Testis (tissue), 3 donors: ENCODE results near the gene CTSD. TPM values are rescaled to one million over a fixed set of nuclear protein-coding genes. Genes with fewer than 3 reads are reported as not detected.

Source experiments
- DNase-seq: peaks from one replicate; pipeline ENCODE4 v3.0.0-alpha.2; 2019
- H3K27ac ChIP-seq, 2 donors: fragments of 200-600 bp; sonication (generic); one replicate each; pipeline ENCODE4 v1.5.1; 2019
- H3K27me3 ChIP-seq: fragments of 200-600 bp; sonication (generic); one replicate; pipeline ENCODE4 v1.5.1; 2019
- H3K36me3 ChIP-seq: fragments of 200-600 bp; sonication (generic); one replicate; pipeline ENCODE4 v1.5.1; 2017; ENCODE audit warnings: low read depth; ENCODE audit errors: missing control alignments
- H3K4me1 ChIP-seq: fragments of 200-600 bp; sonication (generic); one replicate; pipeline ENCODE4 v1.5.1; 2019
- H3K4me3 ChIP-seq, 2 donors: fragments of 200-600 bp; sonication (generic); one replicate each; pipeline ENCODE4 v1.5.1; 2017 to 2019
- H3K9me3 ChIP-seq: fragments of 200-600 bp; sonication (generic); one replicate; pipeline ENCODE4 v1.5.1; 2017
- CTCF ChIP-seq, 3 experiments: fragments of 450-650 bp in 2 of 3; fragments of 200-600 bp in 1 of 3; sonication (generic) in 1 of 3; IDR thresholded peaks; one replicate each; pipeline ENCODE4 v1.5.1; 2016 to 2019; ENCODE audit warnings: antibody characterized with exemption in 3 of 3, mild to moderate bottlenecking in 2 of 3, moderate library complexity in 1 of 3
- POLR2A ChIP-seq: fragments of 450-650 bp; IDR thresholded peaks from one replicate; pipeline ENCODE4 v1.6.1; 2017; ENCODE audit warnings: antibody characterized with exemption, mild to moderate bottlenecking, moderate library complexity
- WGBS, 2 donors: methylation state at CpG; one replicate each; pipeline ENCODE4 v1.1.5; 2018; 5-methylcytosine and 5-hydroxymethylcytosine counted together
- intact Hi-C: fragments of 100-400 bp; cut with DNase I; formaldehyde crosslinking; loops from one replicate; pipeline ENCODE4 v1.15.1; 2023; ENCODE audit warnings: low total_unique reads
- polyA plus RNA-seq: library from polyadenylated mRNA; stranded (reverse); fragments of 350-450 nt; fragmentation: Illumina TruSeq; extraction: RNeasy Lipid Tissue Mini Kit (QIAGEN cat#74804); gene quantifications from one replicate; pipeline ENCODE4 v1.2.3, GENCODE V29; 2014; ENCODE audit warnings: low read depth, low replicate concordance; ENCODE audit not compliant: insufficient read depth
- total RNA-seq, 2 donors: library from RNA; depleted of rRNA; stranded (reverse); fragments of >200 nt; gene quantifications; one replicate each; pipeline ENCODE4 v1.2.3, GENCODE V29; 2016

CTSD gene
- total and polyA plus RNA-seq, 3 donors from 2014 or later = 486 to 897 (median 522) TPM

- Histone ChIP-seq H3K36me3 (no peaks in the 10 kb centered on the region), H3K4me3 (no peak overlapping the region), H3K27ac (no peak overlapping the region), H3K4me1 (peaks cover 5% of the 10 kb centered on the region), H3K9me3 (no peaks in the 10 kb centered on the region), H3K27me3 (no peaks in the 10 kb centered on the region)
- intact Hi-C loops = no loop called here
- 85% methylated on average over 12 of the region's 12 CpGs for WGBS, 2 donors
- DNase-seq = no peak
- TF ChIP-seq POLR2A = no peak
Measured at GRCh38 chr11:1796413-1797011, 32.8 kb upstream of the CTSD start.

- TF ChIP-seq CTCF (IDR thresholded peaks at IDR 0.05) (no peak), POLR2A (no peak)
- no peak for DNase-seq
Measured at GRCh38 chr11:1793081-1793480, 29.4 kb upstream of the CTSD start.

GRCh38 chr11:1792461-1792860 is 28.7 kb upstream of the CTSD start:
- TF ChIP-seq POLR2A (no peak), CTCF (IDR thresholded peaks at IDR 0.05) (no peak)
- H3K27me3 ChIP-seq = no peaks in the 10 kb centered on the region
- intact Hi-C loops = no loop called here
- H3K27ac ChIP-seq = no peak overlapping the region
- no peak for DNase-seq
- 80 to 86% methylated on average over 12 of the region's 12 CpGs for WGBS, 2 donors
- H3K4me3 ChIP-seq = no peak overlapping the region
- no peaks in the 10 kb centered on the region for H3K9me3 ChIP-seq
- H3K36me3 ChIP-seq = no peaks in the 10 kb centered on the region
- H3K4me1 ChIP-seq = no peaks in the 10 kb centered on the region

More at GRCh38 chr11:1793081-1793480, 29.4 kb upstream of the CTSD start:
- Histone ChIP-seq H3K27ac (no peak overlapping the region), H3K4me1 (no peaks in the 10 kb centered on the region), H3K27me3 (no peaks in the 10 kb centered on the region), H3K4me3 (no peak overlapping the region), H3K9me3 (no peaks in the 10 kb centered on the region), H3K36me3 (no peaks in the 10 kb centered on the region)
- 73 to 75% methylated on average over 3 of the region's 3 CpGs for WGBS, 2 donors
- intact Hi-C loops = no loop called here

- TF ChIP-seq POLR2A = no peak
- TF ChIP-seq CTCF (IDR thresholded peaks at IDR 0.05) = no peak
- intact Hi-C loops = no loop called here
- Histone ChIP-seq H3K27me3 (no peaks in the 10 kb centered on the region), H3K36me3 (no peaks in the 10 kb centered on the region), H3K27ac (no peak overlapping the region), H3K4me3 (no peak overlapping the region), H3K9me3 (no peaks in the 10 kb centered on the region), H3K4me1 (no peaks in the 10 kb centered on the region)
- DNase-seq = no peak
- 89 to 92% methylated on average over 6 of the region's 6 CpGs for WGBS, 2 donors
Measured at GRCh38 chr11:1791912-1792311, 28.2 kb upstream of the CTSD start.

GRCh38 chr11:1786466-1786865 is 22.7 kb upstream of the CTSD start:
- no peak overlapping the region for H3K27ac ChIP-seq
- no peaks in the 10 kb centered on the region for H3K9me3 ChIP-seq
- intact Hi-C loops = no loop called here
- no peaks in the 10 kb centered on the region for H3K27me3 ChIP-seq
- no peak overlapping the region for H3K4me3 ChIP-seq
- TF ChIP-seq CTCF (IDR thresholded peaks at IDR 0.05) (no peak), POLR2A (no peak)
- no peak for DNase-seq
- H3K4me1 ChIP-seq = no peaks in the 10 kb centered on the region
- H3K36me3 ChIP-seq = no peaks in the 10 kb centered on the region
- WGBS, 2 donors = 68 to 82% methylated on average over 4 of the region's 4 CpGs
